Keratinocyte (primary cell): ENCODE data around the gene NRP2. TPM values are rescaled to one million over a fixed set of nuclear protein-coding genes. Genes with fewer than 3 reads are reported as not detected.

Experiments
- DNase-seq: peaks from one replicate; pipeline ENCODE4 v3.0.0-alpha.2; 2011; ENCODE audit warnings: low read depth, missing footprints, low spot score
- FAIRE-seq: peaks from 2 replicates; lab custom pipeline; 2011; peaks lifted over from hg19 to GRCh38; lab: Jason Lieb, UNC
- H2AFZ ChIP-seq: 2 replicates; pipeline ENCODE4 v1.6.0; 2012; ENCODE audit warnings: low read length, control low read depth, inconsistent platforms; ENCODE audit not compliant: control insufficient read depth
- H3K27ac ChIP-seq: 2 replicates; pipeline ENCODE4 v1.5.1; 2011; ENCODE audit warnings: low read length; ENCODE audit not compliant: control insufficient read depth, insufficient read depth
- H3K27me3 ChIP-seq: 3 replicates; pipeline ENCODE4 v1.6.0; 2011; ENCODE audit warnings: low read length; ENCODE audit not compliant: control insufficient read depth, insufficient read depth; ENCODE audit errors: extremely low read depth
- H3K36me3 ChIP-seq, 2 experiments: 2 replicates in 1 of 2; 3 replicates in 1 of 2; pipeline ENCODE4 v1.5.1; 2011; ENCODE audit warnings: low read length in 2 of 2, mild to moderate bottlenecking in 1 of 2; ENCODE audit not compliant: control insufficient read depth in 2 of 2, insufficient read depth in 2 of 2; ENCODE audit errors: extremely low read depth in 1 of 2
- H3K4me1 ChIP-seq: 3 replicates; pipeline ENCODE4 v1.5.1; 2011; ENCODE audit warnings: low read length; ENCODE audit not compliant: control insufficient read depth, insufficient read depth; ENCODE audit errors: extremely low read depth
- H3K4me2 ChIP-seq: 3 replicates; pipeline ENCODE4 v1.6.0; 2011; ENCODE audit warnings: low read depth, low read length; ENCODE audit not compliant: control insufficient read depth, insufficient read depth; ENCODE audit errors: extremely low read depth
- H3K4me3 ChIP-seq, 3 experiments: fragments of 200-600 bp in 1 of 3; sonication (generic) in 1 of 3; 2 replicates in 2 of 3; 3 replicates in 1 of 3; pipeline ENCODE4 v1.5.1; 2011 to 2016; ENCODE audit warnings: low read length in 3 of 3, mild to moderate bottlenecking in 3 of 3, control low read depth in 2 of 3, inconsistent platforms in 1 of 3, low read depth in 1 of 3, mixed read lengths in 1 of 3, mixed run types in 1 of 3, moderate library complexity in 1 of 3; ENCODE audit not compliant: control insufficient read depth in 2 of 3, insufficient read depth in 2 of 3; ENCODE audit errors: extremely low read depth in 1 of 3
- H3K79me2 ChIP-seq: 2 replicates; pipeline ENCODE4 v1.6.0; 2012; ENCODE audit warnings: low read length; ENCODE audit not compliant: control insufficient read depth, insufficient read depth
- H3K9ac ChIP-seq: 3 replicates; pipeline ENCODE4 v1.6.0; 2011; ENCODE audit warnings: low read length; ENCODE audit not compliant: control insufficient read depth, insufficient read depth; ENCODE audit errors: extremely low read depth
- H3K9me1 ChIP-seq: 3 replicates; pipeline ENCODE4 v1.6.0; 2011; ENCODE audit warnings: low read length; ENCODE audit not compliant: control insufficient read depth, insufficient read depth; ENCODE audit errors: extremely low read depth
- H3K9me3 ChIP-seq: 2 replicates; pipeline ENCODE4 v1.5.1; 2012; ENCODE audit warnings: low read depth, low read length; ENCODE audit not compliant: control insufficient read depth
- H4K20me1 ChIP-seq: 3 replicates; pipeline ENCODE4 v1.6.0; 2011; ENCODE audit warnings: low read length; ENCODE audit not compliant: control insufficient read depth, insufficient read depth; ENCODE audit errors: extremely low read depth
- CTCF ChIP-seq, 3 experiments: IDR thresholded peaks in 1 of 3; conservative IDR thresholded peaks in 1 of 3; optimal IDR thresholded peaks in 1 of 3; 2 replicates in 2 of 3; 3 replicates in 1 of 3; pipeline versions ENCODE3 to v1.5.1; 2011; ENCODE audit warnings: low read length in 3 of 3, mild to moderate bottlenecking in 3 of 3, moderate library complexity in 2 of 3, control low read depth in 1 of 3, inconsistent platforms in 1 of 3; ENCODE audit not compliant: insufficient read depth in 2 of 3; ENCODE audit errors: extremely low read depth in 1 of 3
- EZH2 ChIP-seq: IDR thresholded peaks from one replicate; pipeline ENCODE4 v1.6.1; 2012; ENCODE audit warnings: inconsistent platforms, mild to moderate bottlenecking, low read length, moderate library complexity
- dilution Hi-C: fragments of 300-500 bp; cut with MboI; formaldehyde crosslinking; loops from one replicate; pipeline ENCODE4 v1.7.0; 2020; ENCODE audit warnings: low sequenced_read_pairs; ENCODE audit not compliant: extremely low pct_ligation_motif_present
- polyA plus RNA-seq, 5 experiments: library from polyadenylated mRNA; depleted of rRNA in 3 of 5; stranded (reverse) in 3 of 5; stranded (forward) in 1 of 5; unstranded in 1 of 5; fragments of >200 nt; gene quantifications; 1 replicate in 1 of 5; 2 replicates in 3 of 5; 3 replicates in 1 of 5; pipeline versions ENCODE4 v1.2.1 to v1.2.3, GENCODE V29; 2011 to 2012; ENCODE audit warnings: missing spikeins in 2 of 5, low read depth in 1 of 5, low replicate concordance in 1 of 5

NRP2 gene
- polyA plus RNA-seq, 1 donor (not counting 4 experiments of a cell fraction or from before 2014, with no cell fraction given), result 20.6 TPM

- H3K4me2 ChIP-seq, result no peak overlapping the region
- no peaks in the 10 kb centered on the region for H3K27me3 ChIP-seq
- FAIRE-seq (no peak), DNase-seq (no peak)
- H2AFZ ChIP-seq, result no peak overlapping the region
- dilution Hi-C loops, result no loop called here
- no peak overlapping the region for H3K4me3 ChIP-seq
- peaks cover 0 to 12% of the 10 kb centered on the region in 2 experiments for H3K36me3 ChIP-seq
- H3K4me1 ChIP-seq, result peaks cover 5% of the 10 kb centered on the region
- no peaks in the 10 kb centered on the region for H3K9me1 ChIP-seq
- no peak overlapping the region for H3K9ac ChIP-seq
- no peaks in the 10 kb centered on the region for H4K20me1 ChIP-seq
- H3K27ac ChIP-seq, result no peak overlapping the region
- H3K9me3 ChIP-seq, result no peaks in the 10 kb centered on the region
- no peaks in the 10 kb centered on the region for H3K79me2 ChIP-seq
- TF ChIP-seq EZH2 (no peak), CTCF (optimal IDR thresholded peaks at IDR 0.05 in 1 of 3, IDR thresholded peaks at IDR 0.05 in 1 of 3, conservative IDR thresholded peaks at IDR 0.05 in 1 of 3; ENCODE audit: extremely low read depth in 1 of 3, insufficient read depth in 2 of 3, low read length in 3 of 3) (peak in 1 of 3 experiments; percentile 58)
Measured at GRCh38 chr2:205715831-205716525, 33.7 kb downstream of the NRP2 start.

GRCh38 chr2:205717175-205717846 is 35.0 kb downstream of the NRP2 start:
- Histone ChIP-seq H3K9ac (no peak overlapping the region), H3K36me3 (peaks cover 0 to 9% of the 10 kb centered on the region in 2 experiments), H3K9me3 (no peaks in the 10 kb centered on the region), H3K27ac (no peak overlapping the region), H3K4me3 (no peak overlapping the region), H3K4me2 (no peak overlapping the region), H4K20me1 (no peaks in the 10 kb centered on the region), H3K27me3 (no peaks in the 10 kb centered on the region), H3K4me1 (peaks cover 5% of the 10 kb centered on the region), H3K79me2 (no peaks in the 10 kb centered on the region), H3K9me1 (no peaks in the 10 kb centered on the region), H2AFZ (no peak overlapping the region)
- DNase-seq, result no peak
- FAIRE-seq, result no peak
- dilution Hi-C loops, result no loop called here
- TF ChIP-seq EZH2, result no peak
- no peak for TF ChIP-seq CTCF (optimal IDR thresholded peaks at IDR 0.05 in 1 of 3, IDR thresholded peaks at IDR 0.05 in 1 of 3, conservative IDR thresholded peaks at IDR 0.05 in 1 of 3; ENCODE audit: extremely low read depth in 1 of 3, insufficient read depth in 2 of 3, low read length in 3 of 3)
